ENCODE data around the gene ABCC6.

The ABCC6 gene

DNA sequence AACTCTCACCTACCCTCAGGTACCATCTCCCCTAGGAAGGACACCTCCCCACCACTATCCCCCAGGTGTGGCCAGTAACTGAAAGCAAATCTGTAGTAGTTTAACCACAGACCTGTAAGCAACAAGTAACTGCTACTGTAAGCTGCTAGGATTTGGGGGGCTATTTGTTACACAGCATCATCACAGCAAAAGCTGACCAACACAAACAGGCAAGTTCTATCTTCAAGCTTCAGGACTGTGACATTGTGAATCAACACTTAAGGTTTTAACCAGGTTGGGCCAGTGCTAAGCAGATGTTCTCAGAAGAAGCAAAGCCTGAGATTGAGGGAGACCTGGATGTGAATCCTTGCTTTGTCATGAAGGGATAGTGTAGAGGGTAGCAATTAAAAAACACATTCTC, 47.0 kb downstream of the ABCC6 start:
- no peak for ATAC-seq (ENCODE audit: insufficient read depth, low read depth)
- Histone ChIP-seq H3K4me3 (ENCODE audit: low read depth in 1 of 2, low read length in 2 of 2) (no peak overlapping the region), H3K36me3 (ENCODE audit: insufficient read depth, low read length) (no peaks in the 10 kb centered on the region), H3K4me2 (ENCODE audit: insufficient read depth, low read length) (no peak overlapping the region), H2AFZ (ENCODE audit: low read depth, low read length) (no peak overlapping the region), H3K4me1 (ENCODE audit: insufficient read depth, low read length) (no peaks in the 10 kb centered on the region), H4K20me1 (ENCODE audit: insufficient read depth, low read length) (no peaks in the 10 kb centered on the region), H3K27me3 (ENCODE audit: insufficient read depth, low read length, poor library complexity) (no peaks in the 10 kb centered on the region), H3K27ac (ENCODE audit: low read length) (no peak overlapping the region), H3K79me2 (ENCODE audit: insufficient read depth, low read length) (no peaks in the 10 kb centered on the region), H3K9me3 (ENCODE audit: insufficient read depth, low read length, severe bottlenecking) (no peaks in the 10 kb centered on the region), H3K9ac (ENCODE audit: low read depth, low read length) (no peak overlapping the region)
- no peak for DNase-seq
- TF ChIP-seq CTCF (IDR thresholded peaks at IDR 0.05; ENCODE audit: borderline replicate concordance, extremely low read depth, low read length, poor library complexity, severe bottlenecking) = no peak
- TF ChIP-seq EZH2 (IDR thresholded peaks at IDR 0.05; ENCODE audit: borderline replicate concordance, low read depth, low read length, severe bottlenecking) = no peak

- H3K36me3 ChIP-seq (ENCODE audit: insufficient read depth, low read length) = no peaks in the 10 kb centered on the region
- no peak overlapping the region for H2AFZ ChIP-seq (ENCODE audit: low read depth, low read length)
- H3K79me2 ChIP-seq (ENCODE audit: insufficient read depth, low read length) = no peaks in the 10 kb centered on the region
- no peak overlapping the region for H3K27ac ChIP-seq (ENCODE audit: low read length)
- TF ChIP-seq CTCF (IDR thresholded peaks at IDR 0.05; ENCODE audit: borderline replicate concordance, extremely low read depth, low read length, poor library complexity, severe bottlenecking) (no peak), EZH2 (IDR thresholded peaks at IDR 0.05; ENCODE audit: borderline replicate concordance, low read depth, low read length, severe bottlenecking) (no peak)
- no peak overlapping the region for H3K4me3 ChIP-seq (ENCODE audit: low read depth in 1 of 2, low read length in 2 of 2)
- H3K27me3 ChIP-seq (ENCODE audit: insufficient read depth, low read length, poor library complexity) = no peaks in the 10 kb centered on the region
- ATAC-seq (ENCODE audit: insufficient read depth, low read depth) (no peak), DNase-seq (no peak)
- no peak overlapping the region for H3K9ac ChIP-seq (ENCODE audit: low read depth, low read length)
- no peaks in the 10 kb centered on the region for H3K9me3 ChIP-seq (ENCODE audit: insufficient read depth, low read length, severe bottlenecking)
- H3K4me1 ChIP-seq (ENCODE audit: insufficient read depth, low read length) = no peaks in the 10 kb centered on the region
- H3K4me2 ChIP-seq (ENCODE audit: insufficient read depth, low read length) = no peak overlapping the region
- no peaks in the 10 kb centered on the region for H4K20me1 ChIP-seq (ENCODE audit: insufficient read depth, low read length)
Measured at GRCh38 chr16:16175296-16175695, 48.0 kb downstream of the ABCC6 start.

- no peaks in the 10 kb centered on the region for H3K9me3 ChIP-seq (ENCODE audit: insufficient read depth, low read length, severe bottlenecking)
- H3K27me3 ChIP-seq (ENCODE audit: insufficient read depth, low read length, poor library complexity) = no peaks in the 10 kb centered on the region
- no peak overlapping the region for H2AFZ ChIP-seq (ENCODE audit: low read depth, low read length)
- no peak overlapping the region for H3K4me3 ChIP-seq (ENCODE audit: low read depth in 1 of 2, low read length in 2 of 2)
- DNase-seq (no peak), ATAC-seq (ENCODE audit: insufficient read depth, low read depth) (no peak)
- H3K4me2 ChIP-seq (ENCODE audit: insufficient read depth, low read length) = no peak overlapping the region
- TF ChIP-seq EZH2 (IDR thresholded peaks at IDR 0.05; ENCODE audit: borderline replicate concordance, low read depth, low read length, severe bottlenecking) (no peak), CTCF (IDR thresholded peaks at IDR 0.05; ENCODE audit: borderline replicate concordance, extremely low read depth, low read length, poor library complexity, severe bottlenecking) (no peak)
- H4K20me1 ChIP-seq (ENCODE audit: insufficient read depth, low read length) = no peaks in the 10 kb centered on the region
- no peaks in the 10 kb centered on the region for H3K36me3 ChIP-seq (ENCODE audit: insufficient read depth, low read length)
- no peak overlapping the region for H3K27ac ChIP-seq (ENCODE audit: low read length)
- no peaks in the 10 kb centered on the region for H3K79me2 ChIP-seq (ENCODE audit: insufficient read depth, low read length)
- no peak overlapping the region for H3K9ac ChIP-seq (ENCODE audit: low read depth, low read length)
- no peaks in the 10 kb centered on the region for H3K4me1 ChIP-seq (ENCODE audit: insufficient read depth, low read length)
Measured at GRCh38 chr16:16172991-16173390, 50.3 kb downstream of the ABCC6 start.

GRCh38 chr16:16171332-16171919, 51.9 kb downstream of the ABCC6 start:
- no peak overlapping the region for H3K27ac ChIP-seq (ENCODE audit: low read length)
- H3K9me3 ChIP-seq (ENCODE audit: insufficient read depth, low read length, severe bottlenecking) = no peaks in the 10 kb centered on the region
- TF ChIP-seq EZH2 (IDR thresholded peaks at IDR 0.05; ENCODE audit: borderline replicate concordance, low read depth, low read length, severe bottlenecking) (no peak), CTCF (IDR thresholded peaks at IDR 0.05; ENCODE audit: borderline replicate concordance, extremely low read depth, low read length, poor library complexity, severe bottlenecking) (no peak)
- H3K4me3 ChIP-seq (ENCODE audit: low read depth in 1 of 2, low read length in 2 of 2) = no peak overlapping the region
- H3K9ac ChIP-seq (ENCODE audit: low read depth, low read length) = no peak overlapping the region
- H3K79me2 ChIP-seq (ENCODE audit: insufficient read depth, low read length) = no peaks in the 10 kb centered on the region
- no peaks in the 10 kb centered on the region for H4K20me1 ChIP-seq (ENCODE audit: insufficient read depth, low read length)
- H3K27me3 ChIP-seq (ENCODE audit: insufficient read depth, low read length, poor library complexity) = no peaks in the 10 kb centered on the region
- no peak overlapping the region for H2AFZ ChIP-seq (ENCODE audit: low read depth, low read length)
- no peaks in the 10 kb centered on the region for H3K4me1 ChIP-seq (ENCODE audit: insufficient read depth, low read length)
- H3K36me3 ChIP-seq (ENCODE audit: insufficient read depth, low read length) = no peaks in the 10 kb centered on the region
- DNase-seq (no peak), ATAC-seq (ENCODE audit: insufficient read depth, low read depth) (no peak)
- H3K4me2 ChIP-seq (ENCODE audit: insufficient read depth, low read length) = no peak overlapping the region
